Measurements from ENCODE around the gene ZACN.
"Not testable (repeated sequence)": the region's sequence is repeated elsewhere in the genome, so short reads cannot be mapped to it uniquely, and the experiment has no call there.

DNA sequence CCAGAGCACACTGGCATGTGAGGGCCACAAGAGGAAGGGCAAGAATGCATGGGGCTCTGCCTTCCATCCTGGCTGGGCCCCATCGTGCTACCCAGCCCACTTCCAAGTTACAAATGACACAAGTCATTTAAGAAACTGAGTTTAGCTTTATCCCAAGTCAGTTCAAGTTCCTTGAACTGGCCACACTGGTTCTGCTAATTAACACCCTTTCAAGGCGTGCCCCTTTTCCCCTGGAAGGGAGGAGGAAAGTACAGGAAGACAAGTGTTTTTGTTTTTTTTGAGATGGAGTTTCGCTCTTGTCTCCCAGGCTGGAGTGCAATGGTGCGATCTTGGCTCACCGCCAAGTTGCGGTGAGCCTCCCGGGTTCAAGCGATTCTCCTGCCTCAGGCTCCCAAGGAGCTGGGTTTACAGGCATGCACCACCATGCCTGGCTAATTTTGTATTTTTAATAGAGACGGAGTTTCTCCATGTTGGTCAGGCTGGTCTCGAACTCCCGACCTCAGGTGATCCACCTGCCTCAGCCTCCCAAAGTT, 34.4 kb upstream of the ZACN start:
- not testable (repeated sequence) for TF ChIP-seq POLR2AphosphoS2 (conservative IDR thresholded peaks at IDR 0.05; ENCODE audit: low read length); MAZ (IDR thresholded peaks at IDR 0.05; ENCODE audit: borderline replicate concordance, low read depth, low read length); MYC (IDR thresholded peaks at IDR 0.05; ENCODE audit: borderline replicate concordance, low read length); EP300 (IDR thresholded peaks at IDR 0.05); SREBF2 (IDR thresholded peaks at IDR 0.05); MAFK (IDR thresholded peaks at IDR 0.05; ENCODE audit: partially characterized antibody); JUNB (IDR thresholded peaks at IDR 0.05)
- TF ChIP-seq, protein P1, sequence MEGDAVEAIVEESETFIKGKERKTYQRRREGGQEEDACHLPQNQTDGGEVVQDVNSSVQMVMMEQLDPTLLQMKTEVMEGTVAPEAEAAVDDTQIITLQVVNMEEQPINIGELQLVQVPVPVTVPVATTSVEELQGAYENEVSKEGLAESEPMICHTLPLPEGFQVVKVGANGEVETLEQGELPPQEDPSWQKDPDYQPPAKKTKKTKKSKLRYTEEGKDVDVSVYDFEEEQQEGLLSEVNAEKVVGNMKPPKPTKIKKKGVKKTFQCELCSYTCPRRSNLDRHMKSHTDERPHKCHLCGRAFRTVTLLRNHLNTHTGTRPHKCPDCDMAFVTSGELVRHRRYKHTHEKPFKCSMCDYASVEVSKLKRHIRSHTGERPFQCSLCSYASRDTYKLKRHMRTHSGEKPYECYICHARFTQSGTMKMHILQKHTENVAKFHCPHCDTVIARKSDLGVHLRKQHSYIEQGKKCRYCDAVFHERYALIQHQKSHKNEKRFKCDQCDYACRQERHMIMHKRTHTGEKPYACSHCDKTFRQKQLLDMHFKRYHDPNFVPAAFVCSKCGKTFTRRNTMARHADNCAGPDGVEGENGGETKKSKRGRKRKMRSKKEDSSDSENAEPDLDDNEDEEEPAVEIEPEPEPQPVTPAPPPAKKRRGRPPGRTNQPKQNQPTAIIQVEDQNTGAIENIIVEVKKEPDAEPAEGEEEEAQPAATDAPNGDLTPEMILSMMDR (IDR thresholded peaks at IDR 0.05), result not testable (repeated sequence)
- TF ChIP-seq, protein P2, sequence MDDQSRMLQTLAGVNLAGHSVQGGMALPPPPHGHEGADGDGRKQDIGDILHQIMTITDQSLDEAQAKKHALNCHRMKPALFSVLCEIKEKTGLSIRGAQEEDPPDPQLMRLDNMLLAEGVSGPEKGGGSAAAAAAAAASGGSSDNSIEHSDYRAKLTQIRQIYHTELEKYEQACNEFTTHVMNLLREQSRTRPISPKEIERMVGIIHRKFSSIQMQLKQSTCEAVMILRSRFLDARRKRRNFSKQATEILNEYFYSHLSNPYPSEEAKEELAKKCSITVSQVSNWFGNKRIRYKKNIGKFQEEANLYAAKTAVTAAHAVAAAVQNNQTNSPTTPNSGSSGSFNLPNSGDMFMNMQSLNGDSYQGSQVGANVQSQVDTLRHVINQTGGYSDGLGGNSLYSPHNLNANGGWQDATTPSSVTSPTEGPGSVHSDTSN (IDR thresholded peaks at IDR 0.05), result not testable (repeated sequence)
- TF ChIP-seq, protein P3, sequence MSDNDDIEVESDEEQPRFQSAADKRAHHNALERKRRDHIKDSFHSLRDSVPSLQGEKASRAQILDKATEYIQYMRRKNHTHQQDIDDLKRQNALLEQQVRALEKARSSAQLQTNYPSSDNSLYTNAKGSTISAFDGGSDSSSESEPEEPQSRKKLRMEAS (IDR thresholded peaks at IDR 0.05), result not testable (repeated sequence)
